Measurements from ENCODE around the gene CDK5RAP2.

GRCh38 chr9:120436983-120437475 is 142.9 kb downstream of the CDK5RAP2 start:
- no peak for TF ChIP-seq REST (IDR thresholded peaks at IDR 0.05; ENCODE audit: low read depth)
- TF ChIP-seq TAF1 (IDR thresholded peaks at IDR 0.05; ENCODE audit: low read depth), result no peak
- TF ChIP-seq MAX (IDR thresholded peaks at IDR 0.05), result no peak
- TF ChIP-seq, protein P1, sequence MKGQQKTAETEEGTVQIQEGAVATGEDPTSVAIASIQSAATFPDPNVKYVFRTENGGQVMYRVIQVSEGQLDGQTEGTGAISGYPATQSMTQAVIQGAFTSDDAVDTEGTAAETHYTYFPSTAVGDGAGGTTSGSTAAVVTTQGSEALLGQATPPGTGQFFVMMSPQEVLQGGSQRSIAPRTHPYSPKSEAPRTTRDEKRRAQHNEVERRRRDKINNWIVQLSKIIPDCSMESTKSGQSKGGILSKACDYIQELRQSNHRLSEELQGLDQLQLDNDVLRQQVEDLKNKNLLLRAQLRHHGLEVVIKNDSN (IDR thresholded peaks at IDR 0.05), result no peak
- no peak for TF ChIP-seq EP300 (IDR thresholded peaks at IDR 0.05; ENCODE audit: borderline replicate concordance)
- TF ChIP-seq EGR1 (IDR thresholded peaks at IDR 0.05), result no peak
- TF ChIP-seq ZBTB7A (IDR thresholded peaks at IDR 0.05; ENCODE audit: low read depth), result no peak
- TF ChIP-seq TEAD4 (IDR thresholded peaks at IDR 0.05), result no peak
- TF ChIP-seq TCF12 (IDR thresholded peaks at IDR 0.05; ENCODE audit: low read depth), result no peak
